GM19455 (cell line): ENCODE results near the gene KIAA1217.

Source experiments
- ATAC-seq: cut with Tn5 transposase; IDR thresholded peaks from one replicate; pipeline ENCODE4 v1.9.1; 2021; ENCODE audit not compliant: unreplicated experiment

KIAA1217 gene

GRCh38 chr10:24208661-24209431 is at the start of gene KIAA1217:
KIAA1217 (plus strand) TSS chr10:24209138; CDS start chr10:24209194, 56 bp downstream.
- peak; percentile 37 for ATAC-seq

- ATAC-seq = no peak
Measured at GRCh38 chr10:24162206-24162985, 46.5 kb upstream of the KIAA1217 start.

- no peak for ATAC-seq
Measured at GRCh38 chr10:24163485-24163884, 45.5 kb upstream of the KIAA1217 start.

GRCh38 chr10:24168258-24169170 is 40.4 kb upstream of the KIAA1217 start:
- ATAC-seq = no peak

GRCh38 chr10:24170199-24170598 is 38.7 kb upstream of the KIAA1217 start:
- no peak for ATAC-seq

- no peak for ATAC-seq
Measured at GRCh38 chr10:24172909-24173308, 36.0 kb upstream of the KIAA1217 start.

GRCh38 chr10:24174014-24174413 is 34.9 kb upstream of the KIAA1217 start:
- ATAC-seq = no peak

- no peak for ATAC-seq
Measured at GRCh38 chr10:24176658-24177057, 32.3 kb upstream of the KIAA1217 start.

GRCh38 chr10:24177636-24178035 is 31.3 kb upstream of the KIAA1217 start:
- ATAC-seq = no peak

- ATAC-seq = no peak
Measured at GRCh38 chr10:24180891-24181290, 28.0 kb upstream of the KIAA1217 start.

GRCh38 chr10:24184455-24184854 is 24.5 kb upstream of the KIAA1217 start:
- ATAC-seq = no peak

- no peak for ATAC-seq
Measured at GRCh38 chr10:24193330-24193729, 15.6 kb upstream of the KIAA1217 start.

GRCh38 chr10:24197263-24197662 is 11.7 kb upstream of the KIAA1217 start:
- ATAC-seq = no peak

- no peak for ATAC-seq
Measured at GRCh38 chr10:24201503-24202180, 7.3 kb upstream of the KIAA1217 start.

GRCh38 chr10:24202181-24202570 is 6.8 kb upstream of the KIAA1217 start:
- no peak for ATAC-seq

GRCh38 chr10:24205821-24206220 is 3.1 kb upstream of the KIAA1217 start:
- ATAC-seq = no peak

- no peak for ATAC-seq
Measured at GRCh38 chr10:24206334-24206733, 2.6 kb upstream of the KIAA1217 start.

GRCh38 chr10:24206926-24207325 is 2.0 kb upstream of the KIAA1217 start:
- no peak for ATAC-seq

GRCh38 chr10:24207341-24207740 is 1.6 kb upstream of the KIAA1217 start:
- ATAC-seq = no peak

GRCh38 chr10:24207781-24208611 is 942 bp upstream of the KIAA1217 start:
- ATAC-seq = no peak
